HG03460 (cell line): ENCODE data around the gene CNTN3.

Experiments
- ATAC-seq: cut with Tn5 transposase; IDR thresholded peaks from one replicate; pipeline ENCODE4 v1.9.1; 2021; ENCODE audit not compliant: unreplicated experiment

Gene CNTN3

DNA sequence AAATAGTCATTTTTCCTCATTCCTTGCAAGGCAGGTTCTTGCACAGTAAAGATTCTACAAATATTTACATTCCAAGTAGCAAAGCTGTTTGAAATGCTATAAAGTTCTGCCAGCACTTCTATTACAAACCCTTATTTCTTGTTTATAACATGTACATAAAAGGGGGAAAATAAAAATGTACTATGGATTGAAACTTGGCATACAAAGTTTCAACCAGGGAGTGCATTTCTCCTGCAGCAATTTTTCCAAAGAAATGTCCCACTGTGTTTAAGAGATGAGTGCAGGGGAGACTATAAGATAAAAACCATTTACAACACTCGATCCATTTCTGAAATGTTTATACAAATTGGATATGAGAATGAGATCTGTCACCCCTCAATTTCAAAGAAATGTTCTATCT lies 3.3 kb downstream of the CNTN3 start:
- no peak for ATAC-seq

DNA sequence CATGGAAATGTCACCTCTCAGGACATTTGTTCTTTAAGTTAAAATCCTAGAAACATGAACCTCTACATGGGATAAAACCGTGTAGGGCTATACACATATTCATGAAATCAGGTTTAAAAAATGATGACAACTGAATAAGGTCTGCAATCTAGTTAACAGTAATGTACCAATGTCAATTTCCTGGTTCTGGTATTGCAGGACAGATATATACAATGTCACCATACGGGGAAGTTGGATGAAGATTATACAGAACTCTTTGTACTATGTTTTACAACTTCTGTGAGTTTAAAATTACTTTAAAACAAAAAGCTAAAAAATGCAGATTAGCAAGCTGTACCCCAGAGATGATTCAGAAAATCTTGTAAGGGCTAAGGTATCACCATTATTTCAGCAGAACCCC lies 6.7 kb downstream of the CNTN3 start:
- no peak for ATAC-seq

DNA sequence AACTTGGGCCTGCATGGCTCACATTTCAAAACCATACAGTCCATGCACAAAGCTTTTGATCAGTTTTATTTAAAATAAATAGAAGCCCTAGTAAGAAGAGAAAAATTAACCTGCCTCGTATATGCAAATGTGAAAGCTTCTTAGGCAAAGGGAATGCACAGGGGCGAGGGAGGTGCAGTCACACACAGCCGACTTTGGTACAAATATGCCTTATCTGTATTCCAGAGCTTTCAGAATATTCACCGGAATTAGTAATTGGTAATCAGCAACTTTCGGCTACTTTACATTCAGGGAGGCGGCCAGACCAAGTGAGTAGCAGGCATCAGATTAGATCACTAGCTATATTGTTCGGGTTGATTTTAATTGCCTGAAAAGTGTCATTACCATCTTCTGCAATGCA lies 7.5 kb downstream of the CNTN3 start:
- no peak for ATAC-seq

DNA sequence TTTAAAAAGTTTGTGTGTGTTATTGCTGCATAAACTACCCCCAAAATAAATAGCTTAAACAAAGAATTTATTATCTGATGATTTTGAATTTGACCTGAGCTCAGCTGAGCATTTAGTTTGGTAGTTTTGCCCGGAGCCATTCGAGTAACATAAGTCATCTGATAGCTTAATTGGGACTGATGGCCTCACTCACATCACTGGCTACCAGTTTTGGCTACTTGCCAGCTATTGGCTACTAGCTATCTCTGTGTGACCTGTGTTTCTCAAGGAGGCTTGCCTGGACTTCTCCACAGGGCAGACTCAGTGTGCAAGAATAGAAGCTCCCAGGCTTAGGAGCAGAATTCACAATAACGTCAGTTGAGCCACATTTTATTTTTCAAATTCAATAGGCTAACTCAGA lies 9.0 kb downstream of the CNTN3 start:
- ATAC-seq = no peak

DNA sequence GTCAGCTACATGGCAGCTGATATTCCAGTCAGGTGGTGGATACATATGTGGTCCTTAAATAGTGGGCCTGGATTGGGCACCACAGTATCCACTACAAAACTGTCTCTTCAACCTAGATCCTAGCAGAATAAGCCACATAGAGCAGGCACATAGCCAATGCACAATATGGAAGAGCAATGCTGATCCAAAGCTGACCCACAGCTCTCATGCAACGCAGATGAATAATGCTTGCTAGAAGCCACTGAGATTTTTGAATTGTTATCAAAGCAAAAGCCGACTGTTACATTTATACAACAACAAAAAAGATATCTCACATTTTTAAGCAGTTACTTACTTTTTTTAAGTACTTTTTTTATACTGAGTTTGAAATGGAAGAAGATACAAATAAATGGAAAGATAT lies 11.2 kb downstream of the CNTN3 start:
- no peak for ATAC-seq

DNA sequence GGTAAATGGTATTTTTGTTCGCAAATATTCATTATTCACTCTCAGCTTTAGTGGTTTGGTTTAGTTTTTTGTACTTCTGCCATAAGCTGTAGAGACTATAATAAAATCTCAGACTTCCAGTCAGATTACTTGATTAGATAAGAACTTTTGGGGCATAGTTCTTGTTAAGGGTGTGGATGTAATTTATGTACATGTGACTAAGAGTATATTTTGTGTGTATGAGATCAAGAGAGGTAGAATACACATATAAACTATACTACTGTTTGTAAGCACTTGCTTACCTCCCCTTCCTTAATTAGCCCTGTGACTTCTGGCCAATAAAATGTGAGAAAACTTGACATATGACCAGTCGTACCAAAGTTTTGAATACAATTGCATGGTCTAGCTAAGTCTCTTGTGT lies 12.0 kb downstream of the CNTN3 start:
- no peak for ATAC-seq

DNA sequence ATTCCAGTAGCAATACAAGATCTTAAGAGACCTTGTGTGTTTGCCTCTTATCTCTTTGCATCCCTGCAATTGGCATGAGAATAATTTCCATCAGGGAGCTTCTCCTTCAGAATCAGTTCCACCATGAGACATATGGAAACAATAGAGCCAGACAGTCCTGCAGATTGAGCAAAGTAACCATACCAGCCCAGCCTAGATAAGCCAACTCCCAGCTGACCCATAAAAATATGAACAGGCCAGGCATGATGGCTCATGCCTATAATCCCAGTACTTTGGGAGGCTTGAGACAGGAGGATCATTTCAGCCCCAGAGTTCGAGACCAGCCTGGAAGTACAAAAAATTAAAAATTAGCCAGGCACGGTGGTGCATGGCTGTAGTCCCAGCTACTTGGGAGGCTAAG lies 12.7 kb downstream of the CNTN3 start:
- ATAC-seq = no peak

DNA sequence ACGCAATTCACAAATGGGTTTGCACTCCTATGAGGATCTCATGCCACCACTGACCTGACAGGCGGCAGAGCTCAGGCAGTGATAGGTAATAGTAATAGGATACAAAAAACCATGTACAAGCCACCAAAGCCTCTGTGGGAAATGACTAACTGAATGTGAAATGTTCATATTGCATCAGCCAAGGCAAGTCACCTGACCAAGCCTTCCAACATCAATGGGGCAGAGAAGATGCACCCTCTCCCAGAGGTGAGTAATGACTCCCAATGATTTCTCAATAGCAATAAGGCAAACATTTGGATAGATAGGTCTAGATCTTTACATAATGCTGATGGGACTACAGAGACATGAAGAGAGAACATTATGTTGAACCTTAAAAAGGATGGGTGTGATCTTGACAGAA lies 14.9 kb downstream of the CNTN3 start:
- ATAC-seq = no peak

DNA sequence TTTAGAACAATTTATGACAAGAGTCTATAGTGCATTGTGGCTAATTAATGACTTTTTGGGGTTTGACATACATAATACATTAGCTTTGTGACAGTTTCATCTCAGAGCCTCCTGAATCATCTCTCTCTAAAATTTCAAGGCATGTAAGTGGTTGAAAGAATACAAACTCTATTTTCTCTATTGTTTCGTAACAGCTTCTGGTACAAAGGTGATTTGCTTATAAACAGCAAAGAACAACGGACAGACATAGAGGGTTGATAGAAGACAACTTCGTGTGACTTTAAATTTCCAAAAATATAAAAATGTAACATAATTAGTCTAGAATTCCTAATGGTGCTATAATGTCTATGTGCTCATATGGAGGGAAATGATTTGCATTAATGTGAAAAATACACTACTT lies 21.3 kb downstream of the CNTN3 start:
- ATAC-seq = no peak

DNA sequence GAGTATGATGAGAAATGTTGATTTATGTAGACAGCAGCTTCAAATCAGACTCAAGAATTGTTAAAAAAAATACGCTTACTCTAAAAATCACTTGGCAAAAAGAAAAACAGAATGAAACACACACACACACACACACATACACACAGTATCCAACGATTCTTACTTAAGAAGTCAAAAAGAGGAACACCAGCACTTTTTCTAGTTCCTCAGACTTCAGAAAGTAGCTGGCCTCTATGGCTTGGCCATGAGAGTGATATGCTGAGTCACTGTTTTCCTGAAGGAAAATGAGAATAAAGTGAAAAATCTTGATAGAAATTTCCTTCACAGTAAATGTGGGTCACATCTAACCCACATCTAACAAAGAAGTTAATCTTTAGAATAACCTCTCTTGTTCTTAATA lies 22.1 kb downstream of the CNTN3 start:
- no peak for ATAC-seq

DNA sequence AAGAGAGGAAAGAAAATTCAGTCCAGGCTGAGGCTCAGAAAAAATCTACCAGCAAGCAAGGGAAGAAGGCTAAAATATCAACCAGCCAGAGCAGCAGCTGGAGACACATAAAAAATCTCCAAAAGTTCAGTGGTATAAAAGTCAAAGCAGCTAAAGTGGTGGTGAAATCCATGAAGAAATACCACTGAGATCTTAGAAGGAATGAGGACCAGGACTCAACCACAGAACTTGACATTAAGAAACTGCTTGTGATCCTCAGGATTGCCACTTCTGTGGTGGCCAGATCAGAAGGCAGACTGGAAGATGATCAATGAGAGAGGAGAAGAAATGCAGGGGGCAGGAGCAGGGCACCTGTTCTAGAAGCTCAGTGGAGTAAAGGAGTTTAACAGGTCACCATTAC lies 22.5 kb downstream of the CNTN3 start:
- ATAC-seq = no peak

DNA sequence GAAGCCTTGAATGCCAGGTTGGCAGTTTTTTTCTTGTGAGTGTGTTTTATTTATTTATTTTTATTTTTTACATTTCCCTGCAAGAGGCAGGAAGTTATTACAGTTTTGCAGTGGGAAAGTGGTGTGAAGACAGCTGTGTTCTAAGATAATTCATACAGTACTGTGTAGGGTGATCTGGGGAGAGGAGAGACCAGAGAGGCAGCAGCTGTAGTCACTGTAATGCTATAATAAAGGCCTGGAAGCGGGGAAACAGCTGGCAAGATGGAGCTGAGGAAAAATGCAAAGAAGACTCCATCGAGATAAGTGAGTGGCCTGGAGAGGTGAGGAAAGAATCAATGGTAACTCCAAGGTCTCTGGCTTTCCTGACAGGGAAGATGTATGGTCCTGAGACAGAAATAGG lies 23.1 kb downstream of the CNTN3 start:
- no peak for ATAC-seq

DNA sequence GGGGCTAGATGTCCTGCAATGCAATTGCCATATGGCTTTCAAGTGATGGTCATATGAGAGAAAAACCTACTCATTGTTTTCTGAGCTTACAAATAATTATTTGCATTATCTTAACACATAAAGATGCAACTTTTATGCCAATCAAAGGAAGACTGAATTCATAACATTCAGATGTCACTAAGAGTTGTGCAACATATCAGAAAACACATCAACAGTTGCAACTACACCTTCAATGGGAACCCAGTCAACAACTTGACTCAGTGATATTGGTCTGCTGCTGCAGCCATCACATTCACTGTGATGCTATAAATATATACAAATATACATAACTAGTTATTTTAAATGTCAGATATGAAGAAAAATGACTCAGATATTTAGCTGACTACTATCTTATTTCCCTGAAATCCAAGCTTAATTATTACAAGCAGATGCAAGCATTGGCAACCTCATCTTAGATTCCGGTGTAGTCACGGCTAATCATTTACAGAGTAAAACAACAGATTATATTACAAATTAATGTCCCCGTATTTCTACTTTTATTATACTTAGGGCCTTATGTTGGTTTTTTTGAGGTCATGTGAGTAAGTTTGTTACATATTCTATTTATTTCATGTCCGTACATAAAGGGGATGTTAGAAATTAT lies 23.7 kb downstream of the CNTN3 start:
- ATAC-seq = no peak

DNA sequence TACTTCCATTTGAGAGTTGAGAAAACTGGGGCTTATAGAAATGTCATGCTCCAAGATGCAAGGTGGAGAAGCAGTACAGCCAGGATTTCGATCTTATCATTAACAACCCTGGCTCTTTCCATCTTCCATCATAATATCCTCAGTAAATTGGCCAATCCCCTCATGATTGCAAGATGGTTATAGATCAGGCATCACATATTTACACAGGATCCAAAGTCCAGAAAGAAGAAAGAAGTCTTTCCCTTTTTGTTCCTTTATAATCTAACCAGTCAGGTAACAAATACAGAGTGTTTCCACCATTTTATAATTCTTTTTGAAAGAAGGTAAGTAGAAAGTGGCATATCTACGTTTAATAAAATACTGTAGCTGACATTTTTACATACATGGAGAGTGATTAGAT lies 29.7 kb downstream of the CNTN3 start:
- no peak for ATAC-seq

DNA sequence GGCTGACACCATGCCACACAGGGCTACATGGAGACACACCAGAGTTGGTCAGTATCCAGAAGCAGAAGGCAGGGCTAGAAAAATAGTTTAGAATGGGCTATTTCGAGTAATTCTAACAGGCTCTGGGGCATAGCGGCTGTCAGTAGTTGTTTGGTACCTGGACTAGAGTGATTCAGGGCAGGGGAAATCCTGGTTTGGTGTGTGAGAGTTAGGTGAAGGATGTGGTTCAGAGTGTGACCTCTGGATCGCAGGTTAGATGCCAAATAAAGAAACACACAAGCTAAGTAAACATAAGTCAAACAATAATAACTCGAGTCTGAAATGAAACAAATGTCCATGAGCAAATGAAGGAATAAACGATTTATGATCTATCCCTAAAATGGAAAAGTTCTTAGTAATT lies 31.5 kb downstream of the CNTN3 start:
- no peak for ATAC-seq

DNA sequence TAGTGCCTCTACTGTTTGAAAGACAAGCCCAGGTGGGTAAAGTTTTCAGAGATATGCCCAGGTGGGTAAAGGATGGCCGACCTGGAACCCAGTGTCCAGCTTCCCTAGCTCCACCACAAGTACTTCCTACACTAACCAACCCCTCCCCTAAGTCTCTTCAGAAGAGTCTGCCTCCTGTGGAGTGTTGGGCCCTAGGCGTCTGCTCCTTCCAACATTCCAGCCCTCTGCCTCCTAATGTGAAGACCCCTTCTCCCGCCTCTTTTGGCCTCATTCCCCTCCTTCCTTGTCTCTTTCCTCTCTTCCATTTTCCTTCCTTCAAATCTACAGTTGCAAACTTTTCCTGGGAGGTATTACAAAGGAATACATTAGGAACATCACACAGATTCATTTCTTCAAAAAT lies 38.6 kb downstream of the CNTN3 start:
- ATAC-seq = no peak

DNA sequence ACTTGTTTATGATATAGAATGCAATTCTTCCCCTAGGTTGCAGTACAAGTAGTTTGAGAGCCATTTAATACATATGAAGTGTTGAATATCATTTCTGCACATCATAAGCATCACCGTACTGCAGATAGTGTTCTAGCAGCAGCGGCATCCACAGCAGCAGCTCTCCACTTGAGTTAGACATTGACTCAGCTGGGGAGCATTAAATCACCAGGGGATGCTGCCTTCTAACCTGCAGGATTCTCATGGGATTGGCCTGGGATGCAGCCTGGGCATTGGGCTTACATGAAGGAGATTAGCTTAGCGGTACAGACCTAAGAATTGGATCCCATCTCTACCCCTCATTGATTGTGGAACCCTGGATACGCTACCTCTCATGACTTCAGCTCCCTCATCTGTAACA lies 43.3 kb downstream of the CNTN3 start:
- no peak for ATAC-seq
